Measurements from ENCODE around the gene PRR5L. TPM values are rescaled to one million over a fixed set of nuclear protein-coding genes. Genes with fewer than 3 reads are reported as not detected.
A peak's percentile ranks its signal among the peaks of the same experiment; 100 is the strongest.

The PRR5L gene
- total and polyA plus RNA-seq, 9 of the 15 experiments (the other 6 are each of a cell fraction or from before 2014, with no cell fraction given), result 0.11 to 0.60 (median 0.36) TPM; not detected in 2

- ChIA-PET CTCF (ENCODE audit: low intra/inter-chr PET ratio) (no interaction called here), POLR2A (interaction anchor here (0.7 kb wide), 1 partner anchor 30 kb away, joined by 3 read pairs; no protein-coding TSS in a partner anchor)
- FAIRE-seq (peak; percentile 69), ATAC-seq (no peak), DNase-seq (ENCODE audit: extremely low read depth in 1 of 4, low spot score in 3 of 4) (no peak)
- H3K9me3 ChIP-seq (replicated peaks; ENCODE audit: control insufficient read depth, insufficient read depth, low read depth, low read length), result no peaks in the 10 kb centered on the region
- no peaks in the 10 kb centered on the region for H3K79me2 ChIP-seq (ENCODE audit: control insufficient read depth, insufficient read depth, low read length)
- no peaks in the 10 kb centered on the region for H3K9me1 ChIP-seq (ENCODE audit: control insufficient read depth, insufficient read depth, low read length)
- intact Hi-C loops (cut with micrococcal nuclease) (loop anchor here (5.0 kb wide), 1 partner anchor 183 kb away; no protein-coding TSS in a partner anchor), in situ Hi-C loops (cut with MboI) (loop anchor here (5.0 to 10.0 kb wide), 2 partner anchors 183 to 435 kb away; no protein-coding TSS in a partner anchor)
- no peaks in the 10 kb centered on the region for H3K36me3 ChIP-seq (ENCODE audit: control insufficient read depth, insufficient read depth, low read length)
- H3K27ac ChIP-seq (ENCODE audit: extremely low read depth, low read depth, low read length), result no peak overlapping the region
- peaks cover 4 to 6% of the 10 kb centered on the region in 2 experiments; a peak in 1 of 5 replicates for H3K27me3 ChIP-seq (ENCODE audit: control insufficient read depth in 2 of 2, insufficient read depth in 2 of 2, low read length in 2 of 2)
- H4K20me1 ChIP-seq (replicated peaks; ENCODE audit: control insufficient read depth, insufficient read depth, low read length), result no peaks in the 10 kb centered on the region
- TF ChIP-seq HDGF (IDR thresholded peaks at IDR 0.05), result no peak
- no peak for TF ChIP-seq ZNF561 (CRISPR knock-in tag; conservative IDR thresholded peaks at IDR 0.05)
- no peak for TF ChIP-seq JUN (IDR thresholded peaks at IDR 0.05; ENCODE audit: borderline replicate concordance, low read depth, low read length)
- no peak for TF ChIP-seq JUN (CRISPR knock-in tag; IDR thresholded peaks at IDR 0.05; ENCODE audit: borderline replicate concordance)
- no peak for TF ChIP-seq NR1H2 (CRISPR knock-in tag; IDR thresholded peaks at IDR 0.05)
- TF ChIP-seq ZSCAN29 (IDR thresholded peaks at IDR 0.05), result no peak
- no peak overlapping the region for H3K4me3 ChIP-seq
- no peak overlapping the region for H3K4me2 ChIP-seq (ENCODE audit: insufficient read depth, low read length)
- H3K9ac ChIP-seq (ENCODE audit: insufficient read depth in 1 of 2, low read depth in 2 of 2, low read length in 2 of 2), result no peak overlapping the region
- 2% methylated on average over 4 of the region's 4 CpGs for WGBS (ENCODE audit: insufficient coverage, low coverage, missing lambda C conversion rate)
- no peaks in the 10 kb centered on the region for H3K4me1 ChIP-seq (replicated peaks in 1 of 2; ENCODE audit: control insufficient read depth in 2 of 2, insufficient read depth in 2 of 2, low read length in 2 of 2)
- H2AFZ ChIP-seq (ENCODE audit: low read depth, low read length), result no peak overlapping the region
- BruUV-seq (replicated peaks), result no TSS peak
Observed at GRCh38 chr11:36309779-36310178, 13.7 kb downstream of the PRR5L start.

DNA sequence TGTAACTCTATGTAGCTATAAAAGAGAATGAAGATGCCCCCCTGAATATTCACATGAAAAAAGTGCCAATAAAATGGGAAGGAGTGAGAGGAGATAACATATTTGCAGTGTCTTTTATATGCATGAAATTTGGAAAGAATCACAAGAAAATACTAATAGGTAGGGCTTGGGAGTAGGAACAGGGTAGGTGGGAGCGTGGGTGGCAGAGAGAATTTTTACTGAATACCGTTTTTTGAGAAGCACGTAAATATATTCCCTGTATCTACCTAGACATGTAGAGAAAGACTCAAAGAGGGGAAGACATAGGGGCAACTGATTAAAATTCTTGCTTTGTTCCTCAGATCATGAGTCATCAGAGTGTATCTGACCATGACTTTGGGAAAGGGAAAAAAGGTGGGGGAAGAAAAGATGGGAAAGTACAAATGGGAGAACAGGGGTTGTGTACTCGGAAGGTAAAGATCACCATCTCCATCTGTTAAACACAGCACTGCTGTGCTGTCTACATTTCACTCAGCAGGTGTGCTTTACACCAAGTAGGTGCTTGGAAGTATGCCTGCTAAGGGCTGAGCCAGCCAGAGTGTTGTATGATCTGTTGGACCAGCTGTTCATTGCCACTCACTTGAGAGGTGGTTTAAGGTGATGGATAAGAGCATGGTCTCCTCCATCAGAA is 16.0 kb downstream of the PRR5L start:
- Histone ChIP-seq H3K27ac (ENCODE audit: extremely low read depth, low read depth, low read length) (no peak overlapping the region), H2AFZ (ENCODE audit: low read depth, low read length) (no peak overlapping the region), H3K27me3 (ENCODE audit: control insufficient read depth in 2 of 2, insufficient read depth in 2 of 2, low read length in 2 of 2) (peaks cover 6% of the 10 kb centered on the region in 2 experiments; a peak in 1 of 5 replicates), H4K20me1 (replicated peaks; ENCODE audit: control insufficient read depth, insufficient read depth, low read length) (no peaks in the 10 kb centered on the region), H3K4me2 (ENCODE audit: insufficient read depth, low read length) (no peak overlapping the region), H3K9ac (ENCODE audit: insufficient read depth in 1 of 2, low read depth in 2 of 2, low read length in 2 of 2) (no peak overlapping the region), H3K4me1 (replicated peaks in 1 of 2; ENCODE audit: control insufficient read depth in 2 of 2, insufficient read depth in 2 of 2, low read length in 2 of 2) (no peaks in the 10 kb centered on the region), H3K9me3 (replicated peaks; ENCODE audit: control insufficient read depth, insufficient read depth, low read depth, low read length) (no peaks in the 10 kb centered on the region), H3K36me3 (ENCODE audit: control insufficient read depth, insufficient read depth, low read length) (no peaks in the 10 kb centered on the region), H3K79me2 (ENCODE audit: control insufficient read depth, insufficient read depth, low read length) (no peaks in the 10 kb centered on the region), H3K9me1 (ENCODE audit: control insufficient read depth, insufficient read depth, low read length) (no peaks in the 10 kb centered on the region), H3K4me3 (no peak overlapping the region)
- intact Hi-C loops (cut with micrococcal nuclease) (no loop called here), in situ Hi-C loops (cut with MboI) (no loop called here)
- CTCF ChIA-PET (ENCODE audit: low intra/inter-chr PET ratio), result no interaction called here
- TF ChIP-seq MAFG (tag; conservative IDR thresholded peaks at IDR 0.05) (0 out of 2 replicates have a peak, but pooled peaks have one; percentile 7), PPARD (CRISPR knock-in tag; IDR thresholded peaks at IDR 0.05) (no peak), STAG1 (CRISPR knock-in tag; IDR thresholded peaks at IDR 0.05; ENCODE audit: borderline replicate concordance) (no peak)
- no peak for FAIRE-seq
- POLR2A ChIA-PET, result interaction anchor here (0.6 to 1.4 kb wide), 2 partner anchors 42 to 166 kb away, joined by 3 read pairs; no protein-coding TSS in a partner anchor
- ATAC-seq, result no peak
- WGBS (ENCODE audit: insufficient coverage, low coverage, missing lambda C conversion rate), result 0% methylated on average over 4 of the region's 4 CpGs
- DNase-seq (ENCODE audit: extremely low read depth in 1 of 4, low spot score in 3 of 4), result no peak
- no TSS peak for BruUV-seq (replicated peaks)

Measured in K562 (cell line).